ENCODE data around the gene HS3ST4.

HS3ST4 gene

DNA sequence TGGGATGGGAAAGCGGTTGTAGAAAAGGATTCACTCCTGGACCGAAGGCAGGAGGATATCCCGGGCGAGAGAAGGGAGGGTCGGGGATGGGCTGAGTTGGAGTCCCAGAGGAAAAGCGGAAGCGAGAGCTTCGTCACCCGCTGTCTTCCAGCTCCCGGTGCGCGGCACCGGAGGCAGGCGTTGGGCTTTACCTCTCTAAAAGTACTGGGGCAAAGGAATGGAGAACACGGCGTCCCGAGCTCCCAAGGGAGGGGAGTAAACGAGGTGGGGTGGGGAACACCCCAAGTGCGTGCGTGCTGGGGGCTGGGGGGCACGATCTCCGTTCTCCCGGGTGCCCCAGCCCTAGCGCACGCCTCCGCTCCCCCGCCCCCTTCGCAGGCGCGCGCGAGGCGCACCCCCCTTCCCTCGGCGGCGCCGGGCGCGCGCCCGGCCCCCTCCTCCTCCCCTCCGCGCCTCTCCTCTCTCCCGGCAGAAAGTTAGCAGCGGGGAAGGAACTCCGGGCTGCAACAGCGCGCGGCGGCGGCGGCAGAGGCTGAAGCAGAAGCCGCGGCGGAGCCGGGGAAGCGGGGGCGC, at the start of gene HS3ST4:
Gene HS3ST4, plus strand, starts transcription at position 441 of the 573 bp plus-strand sequence.
- DNase-seq (ENCODE audit: low read depth): no peak

DNA sequence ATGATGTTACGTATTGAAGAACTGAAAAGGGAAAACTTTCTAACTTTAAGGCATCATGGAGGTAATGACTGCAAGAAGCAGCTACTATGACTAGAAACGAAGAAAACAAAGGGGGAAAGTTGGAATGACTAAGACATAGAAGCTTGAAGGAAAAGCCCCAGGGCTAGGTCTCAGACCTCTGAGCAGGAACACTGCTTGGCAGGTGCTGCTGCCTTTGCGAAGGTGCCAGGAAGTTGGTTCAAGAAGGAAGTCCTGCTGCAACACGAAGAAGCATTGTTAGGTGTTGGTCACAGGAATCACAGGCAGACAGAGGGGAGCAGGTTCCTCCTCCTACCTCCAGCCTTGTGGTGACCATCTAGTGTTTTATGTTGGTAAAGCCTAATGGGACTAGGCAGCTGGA, 48.1 kb upstream of the HS3ST4 start:
- no peak for DNase-seq (ENCODE audit: low read depth)

DNA sequence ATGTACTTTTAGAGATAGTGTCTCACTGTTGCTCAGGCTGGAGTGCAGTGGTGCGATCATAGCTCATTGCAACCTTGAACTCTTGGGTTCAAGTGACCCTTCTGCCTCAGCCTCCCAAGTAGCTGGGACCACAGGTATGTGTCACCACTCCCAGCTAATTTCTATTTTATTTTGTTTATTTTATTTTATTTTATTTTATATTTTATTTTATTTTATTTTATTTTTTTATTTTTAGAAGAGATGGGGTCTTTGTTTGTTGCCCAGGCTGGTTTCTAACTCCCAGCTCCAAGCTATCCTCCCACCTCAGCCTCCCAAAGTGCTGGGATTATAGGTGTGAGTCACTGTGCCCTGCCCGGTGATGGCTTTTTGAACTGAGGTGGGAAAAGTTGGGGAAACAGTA, 35.1 kb upstream of the HS3ST4 start:
- DNase-seq (ENCODE audit: low read depth): no peak

DNA sequence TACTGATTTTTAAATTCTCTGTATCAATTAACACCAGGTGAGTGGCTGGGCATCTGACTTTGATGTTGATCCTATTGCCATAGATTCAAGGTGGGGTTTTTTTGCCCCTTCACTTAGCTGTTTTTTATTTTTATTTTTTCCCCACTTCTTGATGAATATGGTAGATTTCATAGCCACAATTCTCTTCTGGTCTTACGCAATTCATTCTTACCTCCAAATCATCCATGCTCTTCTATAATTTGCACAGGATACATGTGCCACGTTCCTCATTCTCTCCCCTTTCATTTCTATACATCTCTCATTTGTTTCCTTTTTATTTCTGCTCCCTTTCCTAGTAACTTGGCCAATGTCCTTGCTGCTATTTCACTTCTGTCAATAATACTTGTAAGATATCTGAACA, 14.9 kb upstream of the HS3ST4 start:
- no peak for DNase-seq (ENCODE audit: low read depth)

DNA sequence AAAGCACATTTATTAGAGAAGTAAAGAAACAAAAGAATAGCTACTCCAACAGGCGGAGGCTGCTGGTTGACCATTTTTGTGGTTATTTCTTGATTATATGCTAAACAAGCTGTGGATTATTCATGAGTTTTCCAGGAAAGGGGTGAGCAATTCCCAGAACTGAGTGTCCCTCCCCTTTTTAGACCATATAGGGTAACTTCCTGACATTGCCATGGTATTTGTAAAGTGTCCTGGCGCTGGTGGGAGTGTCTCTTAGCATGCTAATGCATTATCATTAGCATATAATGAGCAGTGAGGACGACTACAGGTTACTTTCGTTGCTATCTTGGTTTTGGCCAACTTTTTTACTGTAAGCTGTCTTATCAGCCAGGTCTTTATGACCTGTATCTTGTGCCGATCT, 12.2 kb upstream of the HS3ST4 start:
- no peak for DNase-seq (ENCODE audit: low read depth)

DNA sequence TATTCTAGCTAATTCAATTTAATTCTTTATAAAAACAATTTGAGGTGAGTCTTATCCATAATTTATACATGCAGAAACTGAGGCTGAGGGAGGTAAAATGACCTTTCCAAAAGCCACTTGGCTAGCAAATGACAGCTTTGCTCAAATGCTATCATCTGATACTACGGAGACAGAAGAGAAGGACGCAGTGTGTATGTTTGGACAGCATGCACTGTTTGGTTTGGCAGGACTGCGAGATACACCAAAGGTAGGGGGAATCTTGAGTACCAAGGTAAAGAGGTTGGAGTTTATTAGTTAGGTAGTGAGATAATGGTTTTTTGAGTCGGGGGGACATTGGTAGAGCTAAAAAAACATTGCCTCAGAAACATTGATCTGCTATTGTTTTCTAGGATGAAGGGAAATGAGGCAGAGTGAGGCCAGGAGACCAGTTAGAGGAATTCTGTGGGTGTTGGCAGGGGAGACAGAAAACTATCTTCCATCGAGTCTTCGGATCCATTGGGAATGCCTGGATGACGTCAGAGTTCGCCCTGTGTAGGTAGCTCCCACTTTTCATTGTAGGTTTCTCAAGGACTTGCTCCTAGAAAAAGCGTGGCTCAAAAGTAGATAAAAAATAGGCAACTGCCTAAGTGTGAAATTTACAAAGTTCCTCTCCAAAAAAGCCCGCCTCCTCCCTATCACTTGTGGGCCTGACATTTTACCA, 2.5 kb upstream of the HS3ST4 start:
- DNase-seq (ENCODE audit: low read depth): no peak

DNA sequence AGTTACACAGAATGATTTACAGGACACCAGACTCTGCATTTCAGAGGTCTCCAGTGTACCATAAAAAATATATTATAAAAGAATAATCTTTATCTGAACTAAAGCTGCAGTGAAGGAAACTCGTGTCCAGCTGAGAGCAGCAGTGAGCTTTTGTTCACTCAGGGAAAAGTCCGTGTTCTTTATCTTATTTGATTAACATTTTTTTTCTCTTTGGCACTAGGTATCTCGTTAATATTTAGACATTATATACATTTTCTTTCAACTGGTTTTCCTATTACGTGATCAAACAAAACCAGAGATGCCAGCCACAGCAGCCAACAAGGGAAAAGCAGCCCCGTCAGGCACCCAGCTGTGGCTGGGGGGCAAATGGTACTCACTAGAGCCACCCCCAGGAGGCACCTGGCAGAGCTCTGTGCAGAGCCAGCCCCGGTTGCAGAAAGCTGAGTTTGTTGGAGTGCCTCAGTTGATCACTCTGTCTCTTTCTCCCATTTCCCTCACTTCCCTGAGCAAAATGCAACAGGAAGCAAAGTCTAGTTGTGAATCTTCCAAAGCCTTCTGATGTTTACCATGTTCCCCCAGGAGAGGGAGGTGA, 1.1 kb upstream of the HS3ST4 start:
- no peak for DNase-seq (ENCODE audit: low read depth)

DNA sequence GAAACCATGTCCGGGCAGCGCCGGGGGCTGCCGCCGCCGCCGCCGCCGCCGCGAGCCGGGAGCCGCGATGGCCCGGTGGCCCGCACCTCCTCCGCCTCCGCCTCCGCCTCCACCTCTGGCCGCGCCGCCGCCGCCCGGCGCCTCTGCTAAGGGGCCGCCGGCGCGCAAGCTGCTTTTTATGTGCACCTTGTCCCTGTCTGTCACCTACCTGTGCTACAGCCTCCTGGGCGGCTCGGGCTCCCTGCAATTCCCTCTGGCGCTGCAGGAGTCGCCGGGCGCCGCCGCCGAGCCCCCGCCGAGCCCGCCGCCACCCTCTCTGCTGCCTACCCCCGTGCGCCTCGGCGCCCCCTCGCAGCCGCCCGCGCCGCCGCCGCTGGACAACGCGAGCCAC, 587 bp downstream of the HS3ST4 start:
- no peak for DNase-seq (ENCODE audit: low read depth)

DNA sequence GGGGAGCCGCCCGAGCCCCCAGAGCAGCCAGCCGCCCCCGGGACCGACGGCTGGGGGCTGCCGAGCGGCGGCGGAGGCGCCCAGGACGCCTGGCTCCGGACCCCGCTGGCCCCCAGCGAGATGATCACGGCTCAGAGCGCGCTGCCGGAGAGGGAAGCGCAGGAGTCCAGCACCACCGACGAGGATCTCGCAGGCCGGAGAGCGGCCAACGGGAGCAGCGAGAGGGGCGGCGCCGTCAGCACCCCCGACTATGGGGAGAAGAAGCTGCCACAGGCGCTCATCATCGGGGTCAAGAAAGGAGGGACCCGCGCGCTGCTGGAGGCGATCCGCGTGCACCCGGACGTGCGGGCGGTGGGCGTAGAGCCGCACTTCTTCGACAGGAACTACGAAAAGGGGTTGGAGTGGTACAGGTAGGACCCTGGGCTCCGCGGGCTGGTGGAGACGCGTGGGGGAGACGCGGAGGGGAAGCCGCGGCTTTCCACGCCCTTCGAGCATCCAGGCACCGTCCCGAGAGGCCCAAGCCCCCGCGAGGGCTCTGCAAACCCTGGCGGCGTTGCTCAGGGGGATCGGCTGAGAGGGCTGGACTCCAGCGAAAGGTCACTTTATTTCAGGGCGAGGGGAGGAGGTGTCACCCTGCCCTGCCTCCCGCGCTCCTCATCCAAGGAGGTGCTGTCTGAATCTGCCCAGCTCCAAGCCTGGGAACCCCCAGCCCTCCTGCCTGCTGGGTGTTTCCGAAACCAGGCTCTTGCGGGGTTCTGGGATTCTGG, 1.2 kb downstream of the HS3ST4 start:
- no peak for DNase-seq (ENCODE audit: low read depth)

DNA sequence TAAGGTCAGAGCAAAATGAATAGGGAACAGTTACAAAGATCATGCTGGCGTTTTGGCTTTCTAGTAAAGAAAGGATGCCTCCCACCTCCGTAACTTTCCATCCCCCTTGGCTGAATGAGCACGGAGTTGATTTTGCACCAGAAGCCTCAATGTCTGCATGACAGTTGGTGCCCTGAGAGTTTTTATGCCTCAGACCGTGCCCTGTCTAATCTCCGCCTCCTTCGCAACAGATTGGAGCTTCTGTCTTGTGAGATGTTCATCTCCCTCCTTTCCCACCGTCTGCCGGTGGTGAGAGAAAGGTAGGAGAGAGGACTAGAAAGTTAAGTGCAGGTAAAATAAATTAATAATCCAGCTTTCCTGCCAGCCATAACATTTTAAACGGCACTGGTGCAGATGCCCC, 1.9 kb downstream of the HS3ST4 start:
- no peak for DNase-seq (ENCODE audit: low read depth)

DNA sequence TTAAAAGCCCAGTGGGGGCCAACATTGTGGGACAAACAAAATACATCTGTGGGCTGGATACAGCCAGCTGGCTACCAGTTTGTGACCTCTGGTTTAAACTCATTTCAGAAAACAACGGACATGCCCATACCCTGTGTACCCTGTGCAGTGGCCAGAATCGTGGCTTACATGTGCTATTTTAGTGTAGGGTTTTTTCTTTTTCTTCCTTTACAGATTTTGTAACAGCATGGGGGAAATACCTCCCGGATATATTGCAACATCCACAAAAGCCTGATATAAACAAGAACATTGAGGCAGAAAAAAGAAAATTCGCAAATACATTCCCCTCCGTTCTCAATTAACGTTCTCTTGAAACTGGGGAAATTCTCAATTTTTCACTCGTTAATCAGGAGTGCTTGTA, 7.3 kb downstream of the HS3ST4 start:
- no peak for DNase-seq (ENCODE audit: low read depth)

DNA sequence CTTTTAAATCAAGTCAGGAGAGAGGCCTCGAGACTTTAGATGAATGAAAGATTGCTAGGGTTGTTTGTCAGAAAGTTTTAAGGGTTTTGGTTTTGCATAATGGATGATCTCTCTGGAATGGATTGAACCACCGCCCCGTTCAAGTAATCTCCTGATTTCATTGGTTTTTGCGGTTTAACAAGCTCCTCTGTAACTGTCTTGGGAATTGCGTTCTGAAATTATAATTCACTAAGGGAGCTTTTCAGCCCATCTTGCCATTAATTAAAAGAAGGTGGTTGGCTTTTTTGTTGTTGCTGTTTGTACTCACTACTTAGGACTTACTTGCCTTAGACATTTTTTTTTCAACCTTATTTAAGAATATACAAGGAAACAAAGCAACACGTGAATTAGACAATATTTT, 8.8 kb downstream of the HS3ST4 start:
- DNase-seq (ENCODE audit: low read depth): no peak

DNA sequence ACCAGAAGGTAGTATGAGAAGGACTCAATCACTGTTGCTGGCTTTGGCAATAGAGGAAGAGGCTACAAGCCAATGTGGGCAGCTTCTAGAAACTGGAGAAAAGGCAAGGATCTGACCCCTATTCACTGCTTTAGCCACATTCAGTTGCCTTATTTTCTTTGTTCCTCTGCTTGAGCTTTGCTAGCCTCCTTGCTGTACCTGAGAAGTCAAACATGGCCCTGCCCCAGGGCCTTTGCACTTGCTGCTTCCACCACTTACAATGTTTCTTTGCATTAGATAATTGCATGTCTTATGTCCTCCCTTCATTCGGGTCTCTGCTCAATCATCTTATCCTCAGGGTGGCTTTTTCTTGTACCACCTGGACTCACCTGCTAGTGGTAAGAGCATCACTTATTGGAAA, 15.8 kb downstream of the HS3ST4 start:
- DNase-seq (ENCODE audit: low read depth): no peak

DNA sequence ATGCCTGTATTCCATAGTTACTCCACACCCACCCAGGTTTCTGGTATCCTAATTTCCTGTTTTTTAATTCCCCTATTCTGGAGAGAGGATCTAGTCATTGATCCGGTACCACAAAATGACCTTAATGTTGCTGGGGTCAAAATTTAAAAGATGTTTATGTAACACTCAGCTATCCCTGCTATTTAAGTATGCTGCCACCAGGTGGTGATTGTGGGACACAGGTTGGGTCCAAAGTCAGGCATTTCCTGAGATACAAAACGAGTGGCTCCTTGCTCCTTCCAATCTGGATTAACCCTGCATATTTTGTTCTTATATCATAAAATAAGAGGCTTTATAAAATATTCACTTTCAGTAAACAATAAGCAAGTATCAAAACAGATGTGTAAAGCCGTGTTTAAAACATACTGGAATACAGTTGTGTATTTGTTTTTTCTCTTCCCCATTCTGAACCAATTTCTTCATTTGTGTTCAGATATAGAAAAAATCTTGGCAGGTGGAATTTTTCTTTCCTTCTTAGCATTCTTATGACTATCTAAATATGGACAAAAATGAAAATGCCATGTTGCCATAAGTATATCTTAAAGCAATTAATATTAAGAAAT, 16.3 kb downstream of the HS3ST4 start:
- DNase-seq (ENCODE audit: low read depth): no peak

DNA sequence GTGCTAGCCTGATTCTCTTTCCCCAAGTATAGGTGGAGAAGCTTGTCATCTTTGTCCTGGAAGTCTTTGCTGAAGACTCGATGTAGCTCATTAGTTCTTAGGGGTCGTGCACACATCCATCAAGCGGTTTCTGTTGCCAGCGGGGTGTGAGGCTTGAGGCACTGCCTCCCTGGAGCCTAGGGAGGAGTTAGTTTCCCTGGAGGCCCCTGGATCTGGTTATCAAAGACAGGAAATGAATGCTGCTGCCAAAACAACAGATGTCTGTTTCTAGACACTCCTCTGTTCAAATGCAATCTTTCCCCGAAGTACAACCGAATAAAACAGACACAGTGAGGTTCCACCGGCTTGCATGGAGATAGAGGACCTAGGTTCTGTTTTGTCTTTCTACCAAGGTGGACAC, 17.5 kb downstream of the HS3ST4 start:
- no peak for DNase-seq (ENCODE audit: low read depth)

DNA sequence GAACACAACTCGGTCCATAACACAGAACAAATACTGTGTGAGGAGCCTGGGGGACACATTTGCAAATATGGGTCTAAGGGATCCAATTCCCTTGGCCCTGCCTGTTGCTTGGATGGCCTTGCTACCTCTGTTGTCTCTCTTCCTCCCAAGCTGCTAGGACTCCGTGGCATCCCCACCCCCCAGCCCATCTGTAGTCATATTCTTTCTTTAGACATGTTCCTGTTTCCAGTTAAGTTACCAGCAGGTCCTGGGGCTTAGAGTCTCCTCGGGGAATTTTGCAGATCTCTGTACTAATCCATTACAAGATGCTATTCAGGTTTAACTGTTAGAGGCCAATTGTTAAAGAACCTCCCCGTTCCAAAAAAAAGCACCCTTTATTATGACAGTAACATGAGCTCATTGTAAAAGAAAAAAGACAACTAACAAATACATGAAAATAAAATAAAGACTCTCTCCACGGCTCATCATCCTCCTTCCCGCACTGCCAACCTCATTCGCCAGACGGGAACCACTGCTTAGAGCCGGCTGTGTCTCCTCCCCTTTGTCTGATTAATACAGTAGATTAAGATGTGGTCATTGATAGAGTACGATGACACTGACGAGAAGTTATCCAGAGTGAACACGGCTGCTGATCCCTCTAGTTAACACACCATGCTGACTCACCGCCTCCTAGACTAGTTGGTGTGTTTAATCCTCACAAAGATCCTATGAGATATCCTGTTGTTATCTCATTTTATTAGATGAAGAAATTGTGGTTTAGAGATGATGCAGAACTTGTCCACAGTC, 22.2 kb downstream of the HS3ST4 start:
- DNase-seq (ENCODE audit: low read depth): no peak

DNA sequence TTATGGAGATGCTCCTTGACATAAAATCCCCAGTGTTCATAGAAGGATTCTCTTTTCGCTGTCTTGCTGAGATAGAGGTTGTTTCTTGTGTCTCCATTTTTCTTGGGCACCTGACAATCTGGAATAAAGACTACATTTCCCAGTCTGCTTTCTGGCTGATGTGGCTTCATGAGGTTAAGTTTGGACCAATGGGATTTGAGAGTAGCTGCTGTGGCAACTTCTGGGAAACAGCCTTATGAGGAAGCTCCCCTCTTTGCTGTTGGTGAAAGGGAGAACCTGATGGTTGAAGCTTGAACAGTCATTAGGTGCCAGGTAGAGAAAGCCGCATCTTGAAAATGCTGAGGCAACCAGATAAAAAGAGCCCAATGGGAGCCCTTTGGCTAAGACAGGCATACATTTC, 24.4 kb downstream of the HS3ST4 start:
- DNase-seq (ENCODE audit: low read depth): no peak

DNA sequence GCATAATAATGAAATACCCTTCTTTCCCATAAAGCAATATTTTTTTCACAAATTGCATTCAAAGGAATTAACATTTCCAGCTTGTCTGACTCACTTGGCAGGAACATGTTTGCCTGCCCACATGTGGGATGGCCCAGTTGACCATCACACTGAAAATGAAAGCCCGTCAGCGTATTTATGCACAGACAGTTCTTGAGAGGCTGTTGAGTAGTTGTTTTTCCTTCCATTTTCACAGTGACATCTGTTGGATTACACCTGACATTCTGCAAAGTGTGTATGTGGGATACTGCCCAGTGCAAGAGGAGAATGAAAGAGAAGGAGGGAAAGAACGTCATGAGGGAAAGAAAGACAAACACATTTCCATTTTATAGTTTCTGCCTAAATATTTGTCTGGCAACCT, 29.7 kb downstream of the HS3ST4 start:
- DNase-seq (ENCODE audit: low read depth): no peak

DNA sequence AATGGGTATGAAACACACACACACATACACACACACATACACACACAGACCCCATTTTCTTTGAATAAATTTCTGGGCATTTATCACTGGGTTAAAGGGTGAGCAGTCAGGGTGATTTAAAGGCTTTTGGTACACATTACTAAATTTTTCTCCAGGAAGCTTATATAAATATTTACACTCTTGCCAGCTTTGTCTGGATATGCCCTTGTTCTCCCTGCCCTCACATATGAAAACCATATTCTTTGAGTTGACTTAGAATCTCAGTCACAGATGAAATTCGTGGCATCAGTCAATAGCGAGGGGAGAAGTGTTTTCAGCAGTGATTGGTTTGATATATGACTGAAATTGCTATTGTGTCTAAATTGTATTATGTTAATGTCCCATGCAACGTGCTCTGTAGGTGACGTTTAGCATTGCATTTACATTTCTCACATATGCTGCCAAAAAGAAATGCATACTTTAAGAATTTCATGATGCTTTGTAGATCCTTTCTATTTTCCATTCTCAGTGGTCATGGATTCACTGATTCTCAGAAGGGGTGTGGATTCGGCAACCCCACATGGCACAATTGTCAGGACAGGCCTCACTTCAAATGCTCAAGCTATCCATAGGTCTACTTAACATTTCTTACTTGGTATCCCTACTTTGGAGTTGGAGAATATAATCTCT, 34.8 kb downstream of the HS3ST4 start:
- DNase-seq (ENCODE audit: low read depth): no peak

DNA sequence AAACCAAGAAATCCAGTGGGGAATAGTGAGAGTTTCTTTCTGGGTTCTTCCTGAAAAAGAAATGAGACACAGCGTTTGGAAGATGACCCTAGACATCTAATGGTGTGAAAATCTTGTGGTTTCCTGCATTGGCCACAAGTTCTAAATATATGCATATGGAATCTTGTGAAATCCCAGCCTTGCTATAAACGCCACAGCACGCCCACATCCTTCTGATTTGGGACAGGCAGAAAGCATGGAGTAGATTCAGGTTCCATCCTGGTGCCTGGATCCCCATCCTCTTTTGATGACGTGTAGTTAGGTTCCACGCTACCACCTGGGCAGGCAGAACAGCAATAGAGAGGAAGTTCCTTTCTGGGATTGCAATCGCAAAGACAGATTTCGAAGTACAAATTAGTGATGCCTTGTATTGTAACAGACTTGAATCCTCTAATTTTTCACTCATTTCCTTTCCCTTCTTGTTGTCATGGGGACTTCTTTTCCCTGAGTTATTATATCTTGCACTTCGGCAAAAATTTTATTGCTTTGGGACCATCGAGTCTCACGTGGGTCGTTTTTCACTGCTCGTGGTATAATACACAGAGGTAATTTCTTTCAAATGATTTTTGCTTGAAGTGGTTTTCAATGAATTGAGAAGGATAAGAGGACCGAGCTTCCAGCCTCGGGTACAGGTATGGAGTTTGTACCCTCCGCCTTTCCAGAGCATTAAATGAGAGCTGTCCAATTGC, 37.6 kb downstream of the HS3ST4 start:
- no peak for DNase-seq (ENCODE audit: low read depth)

DNA sequence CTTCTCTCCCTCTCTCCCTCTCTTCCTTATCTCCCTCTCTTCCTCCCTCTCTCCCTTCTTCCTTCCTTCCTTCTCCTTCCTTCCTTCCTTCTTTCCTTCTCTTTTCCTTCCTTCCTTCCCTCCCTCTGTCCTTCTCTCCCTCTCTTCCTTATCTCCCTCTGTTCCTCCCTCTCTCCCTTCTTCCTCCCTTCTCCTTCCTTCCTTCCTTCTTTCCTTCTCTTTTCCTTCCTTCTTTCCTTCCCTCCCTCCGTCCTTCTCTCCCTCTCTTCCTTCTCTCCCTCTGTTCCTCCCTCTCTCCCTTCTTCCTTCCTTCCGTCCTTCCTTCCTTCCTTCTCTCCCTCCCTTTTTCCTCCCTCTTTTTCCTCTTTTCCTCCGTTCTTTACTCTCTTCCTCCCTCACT, 38.6 kb downstream of the HS3ST4 start:
- no peak for DNase-seq (ENCODE audit: low read depth)
